Measurements from ENCODE around the gene PGP.

Gene PGP

GRCh38 chr16:2230376-2230775 lies 15.7 kb upstream of the PGP start:
- H3K4me2 ChIP-seq (ENCODE audit: low read depth, low read length, poor library complexity, severe bottlenecking): no peak overlapping the region
- H3K36me3 ChIP-seq (ENCODE audit: low read length): no peaks in the 10 kb centered on the region
- TF ChIP-seq CTCF (IDR thresholded peaks at IDR 0.05; ENCODE audit: insufficient read depth, low read length, poor library complexity, severe bottlenecking): no peak
- no peak for TF ChIP-seq EZH2phosphoT487 (conservative IDR thresholded peaks at IDR 0.05; ENCODE audit: low read length)
- H4K20me1 ChIP-seq (ENCODE audit: low read depth, low read length): no peaks in the 10 kb centered on the region
- H2AFZ ChIP-seq (ENCODE audit: low read depth, low read length, severe bottlenecking): no peak overlapping the region
- no peaks in the 10 kb centered on the region for H3K9me3 ChIP-seq (ENCODE audit: insufficient read depth, low read length)
- no peaks in the 10 kb centered on the region for H3F3A ChIP-seq (ENCODE audit: insufficient read depth)
- no peaks in the 10 kb centered on the region for H3K9me2 ChIP-seq (replicated peaks; ENCODE audit: insufficient read depth, low read length)
- no peak overlapping the region for H3K27ac ChIP-seq (ENCODE audit: low read depth, low read length)
- no peak overlapping the region for H3K9ac ChIP-seq (ENCODE audit: low read length)
- H3K4me3 ChIP-seq (ENCODE audit: insufficient read depth, low read length, poor library complexity, severe bottlenecking): no peak overlapping the region
- H3K79me2 ChIP-seq (ENCODE audit: insufficient read depth, low read length): peaks cover 27% of the 10 kb centered on the region
- no peaks in the 10 kb centered on the region for H3K27me3 ChIP-seq (ENCODE audit: low read length)

GRCh38 chr16:2229632-2230250 lies 15.1 kb upstream of the PGP start:
- Histone ChIP-seq H3K36me3 (ENCODE audit: low read length) (no peaks in the 10 kb centered on the region), H3K27me3 (ENCODE audit: low read length) (no peaks in the 10 kb centered on the region), H3K4me3 (ENCODE audit: insufficient read depth, low read length, poor library complexity, severe bottlenecking) (no peak overlapping the region), H2AFZ (ENCODE audit: low read depth, low read length, severe bottlenecking) (no peak overlapping the region), H3K9me3 (ENCODE audit: insufficient read depth, low read length) (no peaks in the 10 kb centered on the region), H3K4me2 (ENCODE audit: low read depth, low read length, poor library complexity, severe bottlenecking) (no peak overlapping the region), H3K27ac (ENCODE audit: low read depth, low read length) (no peak overlapping the region), H3F3A (ENCODE audit: insufficient read depth) (no peaks in the 10 kb centered on the region), H3K9me2 (replicated peaks; ENCODE audit: insufficient read depth, low read length) (no peaks in the 10 kb centered on the region), H3K79me2 (ENCODE audit: insufficient read depth, low read length) (peaks cover 33% of the 10 kb centered on the region), H4K20me1 (ENCODE audit: low read depth, low read length) (no peaks in the 10 kb centered on the region), H3K9ac (ENCODE audit: low read length) (no peak overlapping the region)
- TF ChIP-seq CTCF (IDR thresholded peaks at IDR 0.05; ENCODE audit: insufficient read depth, low read length, poor library complexity, severe bottlenecking) (no peak), EZH2phosphoT487 (conservative IDR thresholded peaks at IDR 0.05; ENCODE audit: low read length) (no peak)

- Histone ChIP-seq H3K4me2 (ENCODE audit: low read depth, low read length, poor library complexity, severe bottlenecking) (no peak overlapping the region), H3F3A (ENCODE audit: insufficient read depth) (0 out of 2 replicates have a peak, but pooled peaks cover 3% of the 10 kb centered on the region), H3K36me3 (ENCODE audit: low read length) (no peaks in the 10 kb centered on the region), H2AFZ (ENCODE audit: low read depth, low read length, severe bottlenecking) (no peak overlapping the region), H3K9ac (ENCODE audit: low read length) (no peak overlapping the region), H3K27ac (ENCODE audit: low read depth, low read length) (no peak overlapping the region), H3K27me3 (ENCODE audit: low read length) (no peaks in the 10 kb centered on the region), H3K9me3 (ENCODE audit: insufficient read depth, low read length) (no peaks in the 10 kb centered on the region), H3K4me3 (ENCODE audit: insufficient read depth, low read length, poor library complexity, severe bottlenecking) (no peak overlapping the region), H3K79me2 (ENCODE audit: insufficient read depth, low read length) (peaks cover 40% of the 10 kb centered on the region), H4K20me1 (ENCODE audit: low read depth, low read length) (no peaks in the 10 kb centered on the region), H3K9me2 (replicated peaks; ENCODE audit: insufficient read depth, low read length) (no peaks in the 10 kb centered on the region)
- TF ChIP-seq EZH2phosphoT487 (conservative IDR thresholded peaks at IDR 0.05; ENCODE audit: low read length) (no peak), CTCF (IDR thresholded peaks at IDR 0.05; ENCODE audit: insufficient read depth, low read length, poor library complexity, severe bottlenecking) (no peak)
Measured at GRCh38 chr16:2229091-2229490, 14.5 kb upstream of the PGP start.
